DND-41 (cell line): ENCODE results near the gene IGSF9B.
A peak's percentile ranks its signal among the peaks of the same experiment; 100 is the strongest.

ENCODE experiments used
- ATAC-seq: fragments of 200-7000 bp; cut with Tn5 transposase; 3 replicates; pipeline ENCODE4 v1.9.1; 2021; ENCODE audit warnings: low read depth; ENCODE audit not compliant: insufficient read depth
- DNase-seq: peaks from one replicate; pipeline ENCODE4 v3.0.0-alpha.2; 2020
- H2AFZ ChIP-seq: 2 replicates; pipeline ENCODE4 v1.6.0; 2012; ENCODE audit warnings: low read depth, low read length
- H3K27ac ChIP-seq: 2 replicates; pipeline ENCODE4 v1.5.1; 2012; ENCODE audit warnings: low read length, inconsistent platforms
- H3K27me3 ChIP-seq: fragments of 200-600 bp; sonication (generic); 2 replicates; pipeline ENCODE4 v1.6.0; 2012; ENCODE audit warnings: low read length, mild to moderate bottlenecking, inconsistent platforms; ENCODE audit not compliant: insufficient read depth, poor library complexity
- H3K36me3 ChIP-seq: 2 replicates; pipeline ENCODE4 v1.5.1; 2012; ENCODE audit warnings: low read length, inconsistent platforms; ENCODE audit not compliant: insufficient read depth
- H3K4me1 ChIP-seq: 2 replicates; pipeline ENCODE4 v1.5.1; 2012; ENCODE audit warnings: mild to moderate bottlenecking, low read length; ENCODE audit not compliant: insufficient read depth
- H3K4me2 ChIP-seq: 2 replicates; pipeline ENCODE4 v1.6.0; 2012; ENCODE audit warnings: mild to moderate bottlenecking, moderate library complexity, low read length, inconsistent platforms; ENCODE audit not compliant: insufficient read depth
- H3K4me3 ChIP-seq, 2 experiments: fragments of 200-600 bp in 1 of 2; shearing (Covaris generic) in 1 of 2; 2 replicates each; pipeline ENCODE4 v1.5.1; 2012 to 2016; ENCODE audit warnings: inconsistent platforms in 2 of 2, low read length in 2 of 2, mild to moderate bottlenecking in 2 of 2, low read depth in 1 of 2, moderate library complexity in 1 of 2
- H3K79me2 ChIP-seq: 2 replicates; pipeline ENCODE4 v1.6.0; 2012; ENCODE audit warnings: low read length, inconsistent platforms; ENCODE audit not compliant: insufficient read depth
- H3K9ac ChIP-seq: 2 replicates; pipeline ENCODE4 v1.6.0; 2012; ENCODE audit warnings: low read depth, mild to moderate bottlenecking, inconsistent platforms, low read length, moderate library complexity
- H3K9me3 ChIP-seq: 2 replicates; pipeline ENCODE4 v1.5.1; 2012; ENCODE audit warnings: low read length, moderate library complexity, mild to moderate bottlenecking, inconsistent platforms; ENCODE audit not compliant: insufficient read depth, severe bottlenecking
- H4K20me1 ChIP-seq: 2 replicates; pipeline ENCODE4 v1.6.0; 2012; ENCODE audit warnings: low read length; ENCODE audit not compliant: insufficient read depth
- EZH2 ChIP-seq: IDR thresholded peaks from 3 replicates; pipeline ENCODE4 v1.6.1; 2012; ENCODE audit warnings: borderline replicate concordance, low read depth, mild to moderate bottlenecking, moderate library complexity, low read length, inconsistent platforms; ENCODE audit not compliant: severe bottlenecking
- TF ChIP-seq, protein P1 (sequence below): IDR thresholded peaks from 2 replicates; pipeline ENCODE4 v1.5.1; 2012; ENCODE audit warnings: borderline replicate concordance, low read length, moderate library complexity, mild to moderate bottlenecking; ENCODE audit not compliant: poor library complexity, severe bottlenecking; ENCODE audit errors: extremely low read depth

The IGSF9B gene

GRCh38 chr11:133911171-133911570 lies 45.6 kb downstream of the IGSF9B start:
- TF ChIP-seq, protein P1, sequence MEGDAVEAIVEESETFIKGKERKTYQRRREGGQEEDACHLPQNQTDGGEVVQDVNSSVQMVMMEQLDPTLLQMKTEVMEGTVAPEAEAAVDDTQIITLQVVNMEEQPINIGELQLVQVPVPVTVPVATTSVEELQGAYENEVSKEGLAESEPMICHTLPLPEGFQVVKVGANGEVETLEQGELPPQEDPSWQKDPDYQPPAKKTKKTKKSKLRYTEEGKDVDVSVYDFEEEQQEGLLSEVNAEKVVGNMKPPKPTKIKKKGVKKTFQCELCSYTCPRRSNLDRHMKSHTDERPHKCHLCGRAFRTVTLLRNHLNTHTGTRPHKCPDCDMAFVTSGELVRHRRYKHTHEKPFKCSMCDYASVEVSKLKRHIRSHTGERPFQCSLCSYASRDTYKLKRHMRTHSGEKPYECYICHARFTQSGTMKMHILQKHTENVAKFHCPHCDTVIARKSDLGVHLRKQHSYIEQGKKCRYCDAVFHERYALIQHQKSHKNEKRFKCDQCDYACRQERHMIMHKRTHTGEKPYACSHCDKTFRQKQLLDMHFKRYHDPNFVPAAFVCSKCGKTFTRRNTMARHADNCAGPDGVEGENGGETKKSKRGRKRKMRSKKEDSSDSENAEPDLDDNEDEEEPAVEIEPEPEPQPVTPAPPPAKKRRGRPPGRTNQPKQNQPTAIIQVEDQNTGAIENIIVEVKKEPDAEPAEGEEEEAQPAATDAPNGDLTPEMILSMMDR = peak; percentile 46
- TF ChIP-seq EZH2 = no peak
- H3K79me2 ChIP-seq = no peaks in the 10 kb centered on the region
- H4K20me1 ChIP-seq = no peaks in the 10 kb centered on the region; the same call in 1 of the 2 replicates
- no peaks in the 10 kb centered on the region for H3K27me3 ChIP-seq
- DNase-seq (no peak), ATAC-seq (peak; percentile 74)
- no peak overlapping the region for H3K4me2 ChIP-seq
- H2AFZ ChIP-seq = no peak overlapping the region
- no peaks in the 10 kb centered on the region for H3K4me1 ChIP-seq
- H3K36me3 ChIP-seq = peaks cover 43% of the 10 kb centered on the region
- no peak overlapping the region for H3K27ac ChIP-seq
- H3K4me3 ChIP-seq = no peak overlapping the region
- no peaks in the 10 kb centered on the region for H3K9me3 ChIP-seq
- H3K9ac ChIP-seq = no peak overlapping the region

GRCh38 chr11:133910101-133910500 lies 46.7 kb downstream of the IGSF9B start:
- H3K27me3 ChIP-seq = no peaks in the 10 kb centered on the region
- H3K4me1 ChIP-seq = no peaks in the 10 kb centered on the region
- no peak overlapping the region for H3K9ac ChIP-seq
- H2AFZ ChIP-seq = no peak overlapping the region
- H3K4me2 ChIP-seq = no peak overlapping the region
- no peaks in the 10 kb centered on the region for H3K79me2 ChIP-seq
- ATAC-seq = no peak
- peaks cover 43% of the 10 kb centered on the region for H3K36me3 ChIP-seq
- H4K20me1 ChIP-seq = no peaks in the 10 kb centered on the region; the same call in 1 of the 2 replicates
- no peak for DNase-seq
- H3K27ac ChIP-seq = no peak overlapping the region
- TF ChIP-seq, protein P1 = no peak
- TF ChIP-seq EZH2 = no peak
- no peaks in the 10 kb centered on the region for H3K9me3 ChIP-seq
- no peak overlapping the region for H3K4me3 ChIP-seq

DNA sequence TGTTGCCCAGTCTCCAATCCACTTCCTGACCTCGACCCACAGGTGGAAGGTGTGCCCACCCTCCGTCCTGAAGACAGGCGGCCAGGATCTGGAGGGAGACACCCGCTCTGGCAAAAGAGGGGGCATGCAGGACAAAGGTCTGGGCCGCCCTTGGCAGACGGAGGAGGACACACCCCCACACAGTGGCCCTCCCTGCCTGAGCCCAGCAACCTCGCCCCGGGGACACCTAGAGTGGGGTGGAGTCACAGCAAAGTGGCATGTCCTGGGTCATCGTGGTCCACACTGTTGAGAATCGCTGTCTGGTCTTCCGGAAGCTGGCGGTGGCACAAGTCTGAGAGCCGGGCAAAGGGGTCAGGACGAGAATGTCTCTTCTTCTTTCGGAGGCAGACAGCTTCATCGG lies 47.9 kb downstream of the IGSF9B start:
- no peak overlapping the region for H3K27ac ChIP-seq
- no peaks in the 10 kb centered on the region for H3K27me3 ChIP-seq
- no peak for DNase-seq
- H4K20me1 ChIP-seq = no peaks in the 10 kb centered on the region; the same call in 1 of the 2 replicates
- H3K4me3 ChIP-seq = no peak overlapping the region
- H3K79me2 ChIP-seq = no peaks in the 10 kb centered on the region
- H3K4me1 ChIP-seq = no peaks in the 10 kb centered on the region
- H3K4me2 ChIP-seq = no peak overlapping the region
- no peak for TF ChIP-seq EZH2
- no peak overlapping the region for H3K9ac ChIP-seq
- no peaks in the 10 kb centered on the region for H3K9me3 ChIP-seq
- no peak overlapping the region for H2AFZ ChIP-seq
- H3K36me3 ChIP-seq = peaks cover 43% of the 10 kb centered on the region
- ATAC-seq = no peak

GRCh38 chr11:133907841-133908241 lies 48.9 kb downstream of the IGSF9B start:
- DNase-seq = no peak
- Histone ChIP-seq H3K27me3 (no peaks in the 10 kb centered on the region), H3K4me1 (no peaks in the 10 kb centered on the region), H2AFZ (no peak overlapping the region), H3K27ac (no peak overlapping the region), H3K79me2 (no peaks in the 10 kb centered on the region), H3K9me3 (no peaks in the 10 kb centered on the region), H3K36me3 (peaks cover 43% of the 10 kb centered on the region), H3K4me3 (no peak overlapping the region), H3K9ac (no peak overlapping the region), H4K20me1 (no peaks in the 10 kb centered on the region; the same call in 1 of the 2 replicates), H3K4me2 (no peak overlapping the region)
- ATAC-seq = no peak
- TF ChIP-seq, protein P1 = no peak
